Measurements from ENCODE around the gene PRUNE2. TPM values are rescaled to one million over a fixed set of nuclear protein-coding genes. Genes with fewer than 3 reads are reported as not detected.

The PRUNE2 gene
- total RNA-seq, 1 donor from 2014 or later = 0.63 TPM

DNA sequence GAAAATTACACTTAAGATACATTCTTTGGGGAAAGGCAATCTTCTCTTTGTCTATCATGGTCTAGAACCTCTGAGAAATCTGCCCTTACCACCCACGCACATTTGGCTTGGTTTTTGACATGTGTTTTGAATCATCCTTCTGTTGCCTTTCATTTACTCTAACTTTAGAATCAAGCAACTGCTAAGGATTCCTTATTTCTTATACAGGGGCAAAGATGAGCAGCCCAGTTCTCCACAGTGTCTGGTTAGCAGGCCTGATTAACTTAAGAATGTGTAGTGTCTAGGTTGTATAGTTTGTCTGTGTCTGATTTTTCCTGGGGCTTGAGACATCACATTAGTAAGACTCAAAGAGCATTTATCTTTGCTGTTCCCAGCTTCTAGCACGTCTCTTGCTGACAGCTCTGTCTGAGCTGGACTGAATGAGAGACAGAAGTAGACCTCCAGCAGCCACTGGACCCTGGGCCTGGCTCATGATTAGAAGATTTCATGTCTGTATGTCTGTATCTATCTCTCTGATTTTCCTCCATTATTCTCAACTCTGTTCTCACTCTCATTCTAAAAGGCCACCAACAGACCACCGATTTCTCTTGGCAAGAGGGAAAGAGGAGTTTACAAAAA lies 173.5 kb downstream of the PRUNE2 start:
- no peak overlapping the region for H3K4me3 ChIP-seq (ENCODE audit: low read depth, low read length)
- no peak for DNase-seq (ENCODE audit: low read depth)
- TF ChIP-seq, protein P1, sequence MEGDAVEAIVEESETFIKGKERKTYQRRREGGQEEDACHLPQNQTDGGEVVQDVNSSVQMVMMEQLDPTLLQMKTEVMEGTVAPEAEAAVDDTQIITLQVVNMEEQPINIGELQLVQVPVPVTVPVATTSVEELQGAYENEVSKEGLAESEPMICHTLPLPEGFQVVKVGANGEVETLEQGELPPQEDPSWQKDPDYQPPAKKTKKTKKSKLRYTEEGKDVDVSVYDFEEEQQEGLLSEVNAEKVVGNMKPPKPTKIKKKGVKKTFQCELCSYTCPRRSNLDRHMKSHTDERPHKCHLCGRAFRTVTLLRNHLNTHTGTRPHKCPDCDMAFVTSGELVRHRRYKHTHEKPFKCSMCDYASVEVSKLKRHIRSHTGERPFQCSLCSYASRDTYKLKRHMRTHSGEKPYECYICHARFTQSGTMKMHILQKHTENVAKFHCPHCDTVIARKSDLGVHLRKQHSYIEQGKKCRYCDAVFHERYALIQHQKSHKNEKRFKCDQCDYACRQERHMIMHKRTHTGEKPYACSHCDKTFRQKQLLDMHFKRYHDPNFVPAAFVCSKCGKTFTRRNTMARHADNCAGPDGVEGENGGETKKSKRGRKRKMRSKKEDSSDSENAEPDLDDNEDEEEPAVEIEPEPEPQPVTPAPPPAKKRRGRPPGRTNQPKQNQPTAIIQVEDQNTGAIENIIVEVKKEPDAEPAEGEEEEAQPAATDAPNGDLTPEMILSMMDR (conservative IDR thresholded peaks at IDR 0.05; ENCODE audit: low read depth, low read length) = no peak

DNA sequence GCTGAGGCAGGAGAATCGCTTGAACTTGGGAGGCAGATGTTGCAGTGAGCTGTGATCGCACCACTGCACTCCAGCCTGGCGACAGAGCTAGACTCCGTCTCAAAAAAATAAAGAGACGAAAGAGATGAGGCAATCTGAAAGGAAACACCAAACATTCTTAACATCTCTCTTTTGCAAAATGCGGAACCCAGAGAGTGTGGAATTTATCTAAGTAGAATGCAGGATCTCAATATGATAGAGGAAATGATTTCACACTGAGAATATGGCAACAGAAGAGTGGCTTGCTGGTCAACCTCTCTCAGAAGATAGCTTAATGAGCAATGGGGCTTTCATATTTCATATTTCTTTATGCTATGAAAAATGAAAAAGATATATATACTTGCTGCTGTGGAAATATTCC lies 175.1 kb downstream of the PRUNE2 start:
- no peak for DNase-seq (ENCODE audit: low read depth)
- H3K4me3 ChIP-seq (ENCODE audit: low read depth, low read length) = no peak overlapping the region
- TF ChIP-seq, protein P1 (conservative IDR thresholded peaks at IDR 0.05; ENCODE audit: low read depth, low read length) = no peak

- DNase-seq (ENCODE audit: low read depth) = no peak
- TF ChIP-seq, protein P1 (conservative IDR thresholded peaks at IDR 0.05; ENCODE audit: low read depth, low read length) = no peak
- H3K4me3 ChIP-seq (ENCODE audit: low read depth, low read length) = no peak overlapping the region
These were observed 175.8 kb downstream of the PRUNE2 start for GRCh38 chr9:76729980-76730737.

DNA sequence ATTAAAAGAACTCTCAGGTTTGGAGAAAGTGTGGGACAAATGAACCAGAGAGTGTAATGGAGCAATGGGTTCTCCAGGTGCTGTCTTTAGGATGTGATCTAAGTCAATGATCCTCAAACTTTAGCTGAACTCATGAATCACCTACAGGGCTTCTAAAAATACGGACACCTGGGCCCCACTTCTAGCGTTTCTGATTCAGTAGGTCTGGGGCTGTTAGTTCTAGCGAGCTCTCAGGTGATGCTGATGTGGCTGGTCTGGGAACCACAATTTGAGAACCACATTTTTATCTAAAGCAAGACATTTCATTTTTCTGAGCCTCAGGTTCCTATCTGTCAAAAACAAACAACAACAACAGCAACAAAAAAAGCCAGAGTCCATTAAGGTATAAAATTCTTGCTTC lies 176.8 kb downstream of the PRUNE2 start:
- no peak overlapping the region for H3K4me3 ChIP-seq (ENCODE audit: low read depth, low read length)
- TF ChIP-seq, protein P1 (conservative IDR thresholded peaks at IDR 0.05; ENCODE audit: low read depth, low read length) = no peak
- no peak for DNase-seq (ENCODE audit: low read depth)

DNA sequence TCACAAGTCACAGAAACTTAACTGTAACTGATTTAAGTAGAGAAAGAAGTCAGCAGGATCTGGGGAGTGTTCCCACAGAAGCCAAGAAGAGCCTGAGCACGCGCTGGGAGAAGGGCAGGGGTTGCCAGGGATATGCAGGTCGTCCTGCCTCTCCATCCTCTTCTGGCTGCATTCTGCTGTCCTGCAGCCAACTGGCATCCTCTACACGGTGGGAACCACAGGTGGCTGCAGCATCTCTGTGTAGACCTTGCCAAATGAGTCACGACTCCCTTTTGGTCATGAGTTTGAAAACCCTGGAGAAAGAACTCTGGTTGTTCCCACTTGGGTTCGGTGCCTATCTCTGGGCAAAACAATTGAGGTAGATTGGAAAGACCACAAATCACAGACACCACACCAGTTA lies 180.0 kb downstream of the PRUNE2 start:
- no peak overlapping the region for H3K4me3 ChIP-seq (ENCODE audit: low read depth, low read length)
- no peak for DNase-seq (ENCODE audit: low read depth)
- TF ChIP-seq, protein P1 (conservative IDR thresholded peaks at IDR 0.05; ENCODE audit: low read depth, low read length) = no peak

GRCh38 chr9:76725011-76725546 lies 180.8 kb downstream of the PRUNE2 start:
- TF ChIP-seq, protein P1 (conservative IDR thresholded peaks at IDR 0.05; ENCODE audit: low read depth, low read length) = no peak
- DNase-seq (ENCODE audit: low read depth) = no peak
- no peak overlapping the region for H3K4me3 ChIP-seq (ENCODE audit: low read depth, low read length)

All from epithelial cell of proximal tubule (primary cell).